ENCODE results near the gene NLRX1.

Gene NLRX1

GRCh38 chr11:119154178-119154577, 14.3 kb upstream of the NLRX1 start:
- H2AFZ ChIP-seq (ENCODE audit: low read length): no peak overlapping the region
- peaks cover 10% of the 10 kb centered on the region; the same call in 1 of the 2 replicates for H3K27me3 ChIP-seq (ENCODE audit: insufficient read depth, low read length)
- H3K79me2 ChIP-seq (ENCODE audit: insufficient read depth, low read length): no peaks in the 10 kb centered on the region
- no peaks in the 10 kb centered on the region for H3K9me3 ChIP-seq (ENCODE audit: low read length)
- H3K9me2 ChIP-seq (ENCODE audit: low read depth, low read length): no peaks in the 10 kb centered on the region
- H3K4me1 ChIP-seq (ENCODE audit: insufficient read depth, low read length, severe bottlenecking): peaks cover 5% of the 10 kb centered on the region
- H3K27ac ChIP-seq (ENCODE audit: low read depth, low read length, poor library complexity, severe bottlenecking): no peak overlapping the region
- TF ChIP-seq EZH2 (IDR thresholded peaks at IDR 0.05; ENCODE audit: borderline replicate concordance, low read length): no peak
- TF ChIP-seq CTCF (IDR thresholded peaks at IDR 0.05; ENCODE audit: low read length): no peak
- no peak overlapping the region for H3K9ac ChIP-seq (ENCODE audit: low read length)
- no peaks in the 10 kb centered on the region for H3K36me3 ChIP-seq (ENCODE audit: insufficient read depth, low read length)
- H3K4me3 ChIP-seq (ENCODE audit: low read depth, low read length, poor library complexity, severe bottlenecking): no peak overlapping the region
- no peaks in the 10 kb centered on the region for H3F3A ChIP-seq (ENCODE audit: insufficient read depth, low read length)
- no peaks in the 10 kb centered on the region for H4K20me1 ChIP-seq (ENCODE audit: insufficient read depth, low read length)
- H3K4me2 ChIP-seq (ENCODE audit: low read length): no peak overlapping the region

- H3F3A ChIP-seq (ENCODE audit: insufficient read depth, low read length): no peaks in the 10 kb centered on the region
- no peaks in the 10 kb centered on the region for H3K36me3 ChIP-seq (ENCODE audit: insufficient read depth, low read length)
- H3K9ac ChIP-seq (ENCODE audit: low read length): no peak overlapping the region
- no peaks in the 10 kb centered on the region for H3K27me3 ChIP-seq (ENCODE audit: insufficient read depth, low read length)
- H2AFZ ChIP-seq (ENCODE audit: low read length): no peak overlapping the region
- no peaks in the 10 kb centered on the region for H3K9me3 ChIP-seq (ENCODE audit: low read length)
- H3K4me2 ChIP-seq (ENCODE audit: low read length): no peak overlapping the region
- no peaks in the 10 kb centered on the region for H3K79me2 ChIP-seq (ENCODE audit: insufficient read depth, low read length)
- TF ChIP-seq CTCF (IDR thresholded peaks at IDR 0.05; ENCODE audit: low read length) (peak; percentile 24; the same call in 1 of the 2 replicates), EZH2 (IDR thresholded peaks at IDR 0.05; ENCODE audit: borderline replicate concordance, low read length) (no peak)
- H3K4me1 ChIP-seq (ENCODE audit: insufficient read depth, low read length, severe bottlenecking): no peaks in the 10 kb centered on the region
- no peak overlapping the region for H3K27ac ChIP-seq (ENCODE audit: low read depth, low read length, poor library complexity, severe bottlenecking)
- H3K9me2 ChIP-seq (ENCODE audit: low read depth, low read length): no peaks in the 10 kb centered on the region
- no peaks in the 10 kb centered on the region for H4K20me1 ChIP-seq (ENCODE audit: insufficient read depth, low read length)
- H3K4me3 ChIP-seq (ENCODE audit: low read depth, low read length, poor library complexity, severe bottlenecking): no peak overlapping the region
These were observed 12.6 kb upstream of the NLRX1 start for GRCh38 chr11:119155733-119156492.

- H2AFZ ChIP-seq (ENCODE audit: low read length): no peak overlapping the region
- no peaks in the 10 kb centered on the region for H4K20me1 ChIP-seq (ENCODE audit: insufficient read depth, low read length)
- H3K4me1 ChIP-seq (ENCODE audit: insufficient read depth, low read length, severe bottlenecking): no peaks in the 10 kb centered on the region
- no peaks in the 10 kb centered on the region for H3K36me3 ChIP-seq (ENCODE audit: insufficient read depth, low read length)
- no peaks in the 10 kb centered on the region for H3K9me3 ChIP-seq (ENCODE audit: low read length)
- H3K9ac ChIP-seq (ENCODE audit: low read length): no peak overlapping the region
- H3K9me2 ChIP-seq (ENCODE audit: low read depth, low read length): no peaks in the 10 kb centered on the region
- no peak overlapping the region for H3K27ac ChIP-seq (ENCODE audit: low read depth, low read length, poor library complexity, severe bottlenecking)
- H3F3A ChIP-seq (ENCODE audit: insufficient read depth, low read length): no peaks in the 10 kb centered on the region
- TF ChIP-seq EZH2 (IDR thresholded peaks at IDR 0.05; ENCODE audit: borderline replicate concordance, low read length) (no peak), CTCF (IDR thresholded peaks at IDR 0.05; ENCODE audit: low read length) (no peak)
- H3K4me2 ChIP-seq (ENCODE audit: low read length): no peak overlapping the region
- H3K27me3 ChIP-seq (ENCODE audit: insufficient read depth, low read length): no peaks in the 10 kb centered on the region
- no peak overlapping the region for H3K4me3 ChIP-seq (ENCODE audit: low read depth, low read length, poor library complexity, severe bottlenecking)
- no peaks in the 10 kb centered on the region for H3K79me2 ChIP-seq (ENCODE audit: insufficient read depth, low read length)
These were observed 12.0 kb upstream of the NLRX1 start for GRCh38 chr11:119156496-119156895.
